GM19035 (cell line): ENCODE measurements around the gene TACR2.

Experiments used
- ATAC-seq: cut with Tn5 transposase; IDR thresholded peaks from one replicate; pipeline ENCODE4 v1.9.1; 2021; ENCODE audit not compliant: unreplicated experiment

Gene TACR2

DNA sequence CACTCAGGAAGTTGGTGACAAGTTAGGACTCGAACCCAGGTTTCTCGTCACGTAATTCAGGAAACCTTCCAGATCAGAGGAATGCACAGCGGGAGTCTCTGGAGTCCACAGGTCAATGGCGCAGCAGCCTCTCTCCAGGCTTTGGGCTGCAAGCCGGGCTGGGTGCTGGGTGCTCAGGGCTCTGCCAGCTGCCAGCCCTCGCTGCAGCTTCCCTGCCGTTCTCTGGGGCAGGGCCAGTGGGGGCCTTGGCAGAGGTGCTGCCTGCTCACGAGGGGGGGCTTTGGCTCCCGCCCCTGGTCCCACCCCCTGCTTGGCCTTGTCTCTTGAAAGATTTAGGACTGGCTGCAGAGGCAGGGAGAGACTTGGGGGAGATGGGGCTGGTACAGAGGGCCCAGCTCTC, at the start of gene TACR2:
Gene TACR2 (minus strand): TSS at position 224 of the 400 bp plus-strand sequence. CDS start 595 bp downstream, outside the sequence.
- no peak for ATAC-seq

DNA sequence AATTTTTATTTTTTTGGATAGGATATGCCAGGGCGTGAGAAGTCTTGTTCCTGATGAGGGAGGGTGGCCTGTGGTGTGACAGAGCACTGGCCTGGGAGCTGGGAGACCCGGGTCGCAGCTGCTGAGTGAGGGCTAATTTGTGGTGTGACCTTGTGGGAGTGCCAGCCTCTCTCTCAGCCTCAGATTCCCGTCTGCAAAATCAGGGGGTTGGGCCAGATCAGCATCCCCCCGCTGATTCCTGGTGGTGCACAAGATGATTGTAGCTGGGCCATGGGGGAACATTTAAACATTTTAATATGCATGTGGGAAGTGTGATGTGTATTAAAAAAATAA, 49.4 kb upstream of the TACR2 start:
- no peak for ATAC-seq

DNA sequence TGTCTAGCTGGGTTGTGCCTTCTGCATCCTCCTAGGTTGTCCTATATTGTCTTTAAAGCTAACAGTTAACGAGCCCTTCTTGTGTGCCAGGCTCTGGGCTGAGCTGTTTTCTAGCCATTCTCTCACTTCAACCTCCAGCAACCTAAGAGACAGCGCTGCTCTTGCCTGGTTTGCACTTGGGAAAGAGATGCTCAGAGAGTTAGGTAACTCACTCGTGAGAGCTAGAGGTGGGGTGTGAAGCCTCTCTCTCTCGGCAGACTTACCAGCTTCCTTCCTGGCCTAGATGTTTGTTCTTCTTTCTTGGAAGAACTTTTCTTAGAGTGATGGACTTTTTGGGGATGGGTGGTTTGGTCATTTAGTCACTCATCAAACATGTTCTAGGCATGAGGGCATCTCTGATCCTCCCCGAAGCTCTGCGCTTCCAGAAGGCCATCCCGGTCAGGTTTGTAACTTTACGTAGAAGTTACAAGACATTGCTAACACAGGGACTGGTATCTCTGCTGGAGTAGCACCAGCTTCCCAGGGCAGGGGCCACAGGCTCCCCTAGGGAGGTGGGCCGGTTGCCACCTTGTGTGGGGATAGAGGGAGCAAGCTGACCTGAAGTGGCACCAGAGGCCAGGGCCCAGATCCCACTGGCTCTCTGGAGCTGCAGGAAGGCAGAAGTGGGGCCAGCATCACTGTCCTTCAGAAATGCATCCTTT, 48.9 kb upstream of the TACR2 start:
- no peak for ATAC-seq

DNA sequence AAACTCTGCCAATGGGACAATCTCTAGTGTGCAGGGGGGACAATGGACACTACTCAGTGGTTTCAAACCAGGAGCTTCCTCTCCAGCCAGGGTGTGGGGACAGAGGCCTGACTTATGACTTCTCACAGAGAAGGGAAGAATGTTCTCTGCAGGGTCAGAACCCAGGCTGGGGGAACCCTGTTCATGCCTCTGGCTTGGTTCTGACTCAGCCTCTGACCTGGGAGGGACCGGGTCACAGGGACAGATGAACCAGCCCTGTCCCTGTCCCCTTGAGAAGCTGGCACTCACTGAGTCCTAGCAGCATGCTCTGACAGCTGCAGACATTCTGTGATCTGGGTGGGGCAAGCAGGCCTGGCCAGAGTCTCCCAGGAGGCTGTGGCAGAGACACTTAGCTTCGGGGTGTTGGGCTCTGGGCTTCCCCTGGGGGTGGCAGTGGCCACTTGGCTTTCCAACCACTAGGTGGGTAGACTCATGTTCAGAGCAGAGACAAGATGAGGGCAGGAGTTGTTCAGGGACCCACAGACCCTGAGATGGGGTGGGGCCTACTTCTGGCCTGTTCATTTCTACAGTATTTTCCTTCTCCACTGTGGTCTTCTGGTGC, 48.2 kb upstream of the TACR2 start:
- ATAC-seq: no peak

DNA sequence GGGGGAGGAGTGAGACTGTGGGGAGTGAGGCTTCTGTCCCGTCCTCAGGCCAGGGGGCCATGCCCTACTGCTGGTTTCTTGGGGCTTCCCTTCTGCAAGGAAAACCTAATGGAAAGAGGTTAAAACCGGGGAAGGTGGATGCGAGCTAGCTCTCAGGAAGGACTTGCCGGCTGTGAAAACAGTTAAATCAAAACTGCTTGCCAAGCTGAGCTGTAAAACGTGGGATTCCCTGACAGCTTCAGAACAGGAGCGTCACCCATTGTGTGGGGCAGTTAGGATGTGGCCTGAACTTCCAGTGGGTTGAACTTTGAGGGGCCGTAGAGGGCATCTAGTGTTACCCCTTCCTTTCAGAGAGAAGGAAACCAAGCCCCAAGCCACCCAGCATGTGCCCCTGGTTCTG, 47.7 kb upstream of the TACR2 start:
- ATAC-seq: no peak

DNA sequence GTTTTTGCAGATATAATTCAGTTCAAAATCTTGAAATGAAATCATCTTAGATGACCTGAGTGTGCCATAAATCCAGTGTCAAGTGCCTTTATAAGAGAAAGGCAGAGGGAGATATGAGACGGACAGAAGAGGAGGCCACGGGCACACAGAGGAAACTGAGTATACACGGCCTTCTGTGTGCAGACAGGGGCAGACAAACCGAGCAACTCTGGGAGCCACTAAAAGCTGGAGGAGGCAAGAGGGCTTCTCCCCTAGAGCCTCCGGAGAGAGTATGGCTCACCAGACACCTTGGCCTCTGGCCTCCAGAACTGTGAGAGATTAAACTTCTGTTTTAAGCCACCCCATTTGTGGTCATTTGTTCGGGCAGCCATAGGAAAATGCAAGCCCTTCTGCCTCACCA, 47.2 kb upstream of the TACR2 start:
- no peak for ATAC-seq

DNA sequence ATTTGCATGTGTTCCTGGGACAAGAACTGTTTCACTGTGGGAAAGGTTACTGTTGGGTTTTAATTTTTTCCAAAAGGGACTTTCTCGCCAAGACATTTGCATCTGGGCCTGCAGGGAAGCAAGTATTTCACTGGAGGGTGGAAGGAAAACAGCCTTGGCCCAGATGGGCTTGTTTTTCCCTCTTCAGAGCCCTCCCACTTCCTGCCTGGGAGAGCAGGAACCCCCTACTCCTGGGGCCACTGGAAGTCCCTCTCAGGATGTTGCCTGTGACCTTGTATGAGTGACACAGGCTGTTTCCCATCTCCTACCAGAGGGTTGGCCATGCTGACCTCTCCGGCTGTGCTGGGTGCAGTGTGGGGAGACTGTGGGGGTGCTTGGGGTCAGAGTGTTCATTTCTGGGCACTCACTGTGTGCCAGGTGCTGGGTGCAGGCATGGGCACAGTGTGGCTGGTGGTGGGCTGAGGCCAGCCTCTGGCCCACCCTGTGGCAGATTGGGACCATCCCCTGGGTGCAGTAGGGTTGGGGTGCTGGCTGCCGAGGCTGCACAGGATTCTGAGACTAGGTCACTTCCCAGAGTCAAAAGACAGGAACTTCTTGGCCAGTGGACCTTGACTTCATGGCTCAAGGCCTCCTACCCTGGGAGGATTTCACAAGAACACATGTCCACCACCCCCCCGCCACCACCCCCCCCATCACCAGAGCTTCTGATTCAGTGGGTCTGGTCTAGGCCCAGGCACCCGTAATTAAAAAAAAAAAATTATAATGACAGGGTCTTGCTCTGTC, 44.7 kb upstream of the TACR2 start:
- ATAC-seq: no peak

DNA sequence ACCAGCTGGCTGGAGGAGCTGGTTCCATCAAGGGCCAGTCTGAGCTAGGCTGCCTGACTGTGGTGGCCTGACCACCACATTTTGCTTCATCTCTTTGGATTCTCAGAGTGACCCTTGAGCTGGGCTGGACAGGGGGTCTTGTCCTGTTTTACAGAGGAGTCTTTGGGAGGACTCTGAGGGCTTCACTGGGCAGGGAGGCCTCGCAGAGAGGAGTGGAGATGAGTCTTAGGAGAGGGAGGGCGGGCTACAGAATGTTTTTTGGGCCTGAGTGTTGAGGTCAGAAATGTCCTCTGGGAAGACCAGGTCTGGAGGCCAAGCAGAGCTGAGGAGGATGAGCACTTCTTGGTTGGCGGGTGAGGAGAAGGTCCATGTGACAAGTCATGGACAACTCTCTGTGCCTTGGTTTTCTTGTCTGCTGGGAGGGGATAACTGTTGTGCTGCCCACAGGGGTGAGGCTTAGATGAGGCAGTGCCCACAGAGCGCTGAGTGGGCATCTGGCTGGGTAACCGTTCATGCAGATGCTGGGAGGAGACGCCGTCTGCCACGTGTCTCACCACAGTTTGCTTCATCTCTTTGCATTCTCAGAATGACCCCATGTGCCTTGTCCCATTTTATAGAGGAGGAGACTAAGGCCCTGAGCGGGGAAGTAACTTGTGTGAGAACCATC, 44.0 kb upstream of the TACR2 start:
- no peak for ATAC-seq

DNA sequence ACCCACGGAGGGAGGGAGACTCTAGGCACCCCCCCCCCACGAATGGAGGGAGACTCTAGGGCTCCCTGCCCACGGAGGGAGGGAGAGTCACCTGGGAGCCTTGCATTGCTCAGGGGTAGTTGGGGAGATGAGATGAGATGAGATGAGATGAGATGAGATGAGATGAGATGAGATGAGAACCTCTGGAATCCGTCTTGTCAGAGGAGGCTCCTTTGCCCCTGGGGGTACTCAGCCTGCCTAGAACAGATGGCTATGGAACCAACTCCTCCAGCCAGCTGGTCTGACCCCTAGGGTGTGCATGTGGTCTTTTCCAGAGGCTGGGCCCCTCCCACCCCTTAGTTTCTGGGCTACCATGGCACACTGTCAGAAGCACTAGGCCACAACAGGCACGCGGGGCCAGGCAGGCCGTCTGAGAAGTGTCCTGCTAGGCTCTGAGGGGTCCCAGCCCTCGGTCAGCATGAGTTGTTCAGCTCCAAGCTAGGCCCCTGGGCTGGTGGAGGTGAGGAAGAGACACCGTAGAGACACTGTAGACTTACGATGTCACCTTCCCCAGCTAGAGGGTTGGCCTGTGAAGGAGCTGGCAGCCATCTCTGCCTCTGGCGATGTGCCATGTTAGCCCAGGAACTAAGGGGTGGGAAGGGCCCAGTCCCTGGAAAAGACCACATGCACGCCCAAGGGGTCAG, 43.3 kb upstream of the TACR2 start:
- ATAC-seq: no peak

DNA sequence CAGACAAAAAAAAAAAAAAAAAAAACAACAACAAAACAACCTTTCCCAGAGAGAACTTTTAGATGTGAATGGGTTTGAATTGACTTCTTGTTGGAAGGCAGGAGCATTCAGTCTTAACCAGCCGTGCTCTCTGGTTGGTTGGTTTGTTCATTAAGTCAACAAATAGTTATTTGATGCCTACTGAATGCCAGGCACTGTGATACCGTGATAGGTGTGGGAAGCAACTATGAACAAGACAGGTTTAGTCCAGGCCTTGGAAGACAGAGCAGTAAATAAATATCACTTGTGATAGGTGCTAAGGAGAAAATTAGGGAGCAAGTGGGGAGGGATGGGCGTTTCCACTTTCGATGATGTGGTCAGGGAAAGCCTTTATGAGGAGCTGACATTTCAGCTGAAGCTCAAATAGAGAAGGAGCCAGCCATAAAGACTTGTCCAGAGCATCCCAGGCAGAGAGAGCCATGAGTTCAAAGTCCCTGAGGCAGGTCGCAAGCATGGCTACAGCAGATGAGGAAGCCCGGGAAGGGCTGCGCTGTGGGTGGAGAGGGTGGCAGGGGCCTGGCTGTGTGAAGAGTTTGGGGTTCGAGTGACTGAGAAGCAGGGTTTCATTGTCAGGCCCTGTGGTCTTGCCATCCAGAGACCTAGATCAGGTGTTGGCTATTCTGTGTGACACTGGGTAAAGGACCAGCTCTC, 42.5 kb upstream of the TACR2 start:
- ATAC-seq: no peak

DNA sequence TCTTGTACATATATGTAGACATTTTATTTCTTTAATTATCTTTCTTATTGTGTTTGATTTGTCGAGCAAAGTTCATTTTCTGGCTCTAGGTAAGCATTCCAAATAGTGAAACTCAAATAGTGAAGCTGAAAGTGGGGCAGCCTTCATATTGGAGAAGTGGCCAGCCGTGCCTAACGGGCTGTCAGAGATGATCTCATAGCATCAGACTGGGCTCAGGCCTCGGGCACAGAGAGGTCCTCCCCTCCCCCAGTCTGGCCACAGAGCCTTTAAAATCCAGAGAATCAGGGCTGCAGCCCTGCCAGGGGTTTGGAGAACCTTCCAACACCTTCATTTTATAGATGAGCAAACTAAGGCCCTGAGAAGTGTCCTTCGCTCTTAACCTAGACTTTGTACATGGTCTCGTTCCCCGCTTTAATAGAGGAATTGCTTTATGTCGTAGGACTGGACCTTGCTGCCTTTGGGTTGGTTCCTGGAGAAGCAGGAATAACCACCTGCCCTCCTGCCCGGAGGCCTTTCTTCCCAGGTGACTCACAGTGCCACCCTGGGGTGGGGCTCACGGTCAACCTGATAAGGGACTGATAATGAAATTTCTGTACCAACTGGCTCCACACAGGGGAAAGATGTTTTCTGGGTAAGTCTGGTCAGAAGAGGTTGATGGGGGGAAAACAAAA, 41.8 kb upstream of the TACR2 start:
- ATAC-seq: no peak

DNA sequence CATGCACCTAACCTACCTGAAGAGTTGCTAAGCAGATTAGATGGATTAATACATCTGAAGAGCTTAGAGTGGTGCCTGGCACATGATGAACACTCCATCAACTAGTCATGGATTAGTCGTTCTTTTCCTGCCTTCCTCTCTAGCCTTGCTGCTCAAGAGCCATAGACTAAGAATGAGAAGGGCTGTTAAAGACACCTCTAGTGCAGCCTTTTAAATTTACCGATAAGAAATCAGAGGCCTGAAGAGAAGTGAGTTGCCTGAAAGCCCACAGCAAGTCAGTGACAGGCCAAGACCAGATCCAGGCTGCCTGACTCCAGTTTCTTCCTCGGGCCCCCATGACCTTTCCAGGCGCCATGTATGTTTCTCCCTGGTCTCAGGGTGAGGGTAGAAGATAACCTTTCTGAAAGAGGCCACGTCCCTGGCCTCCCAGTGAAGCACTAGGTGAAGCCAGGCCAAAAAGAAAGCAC, 41.1 kb upstream of the TACR2 start:
- no peak for ATAC-seq

DNA sequence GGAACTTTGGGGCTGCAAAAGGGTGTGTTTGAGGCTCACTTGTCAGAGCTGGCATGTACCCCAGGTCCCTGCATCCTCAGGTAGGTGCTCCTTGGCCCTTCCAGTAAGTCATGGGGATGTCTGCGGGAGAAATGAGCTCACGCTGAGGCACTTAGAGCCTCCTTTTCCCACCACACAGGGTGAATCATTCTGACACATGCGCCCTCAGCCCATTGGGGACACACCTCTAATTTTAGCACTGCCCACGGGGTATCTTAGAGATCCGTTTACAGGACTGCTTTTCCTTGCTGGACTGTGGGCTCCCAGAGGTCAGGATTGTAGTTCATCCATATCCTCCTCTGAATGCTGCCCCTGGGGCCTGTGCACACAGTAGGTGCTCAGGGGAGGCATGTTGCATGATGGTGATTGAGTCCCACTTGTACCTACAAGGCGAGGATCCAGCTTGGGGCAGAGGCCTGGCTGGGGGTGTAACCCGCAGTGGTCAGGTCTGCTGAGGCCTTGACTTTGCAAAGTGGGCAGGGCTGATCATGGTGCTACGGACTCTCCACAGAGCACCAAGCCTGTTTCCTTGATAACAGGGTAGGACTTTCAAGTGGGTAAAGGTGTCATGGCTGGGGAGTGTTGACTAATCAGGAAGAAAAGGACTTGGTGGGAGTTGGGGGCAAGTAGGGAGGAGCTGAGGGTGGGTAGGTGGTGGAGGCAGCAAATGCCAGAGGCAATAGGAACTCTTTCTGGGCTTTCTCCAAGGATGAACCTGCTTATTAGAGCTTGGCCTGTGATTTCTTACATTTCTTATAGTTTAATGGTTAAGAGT, 40.4 kb upstream of the TACR2 start:
- ATAC-seq: no peak

DNA sequence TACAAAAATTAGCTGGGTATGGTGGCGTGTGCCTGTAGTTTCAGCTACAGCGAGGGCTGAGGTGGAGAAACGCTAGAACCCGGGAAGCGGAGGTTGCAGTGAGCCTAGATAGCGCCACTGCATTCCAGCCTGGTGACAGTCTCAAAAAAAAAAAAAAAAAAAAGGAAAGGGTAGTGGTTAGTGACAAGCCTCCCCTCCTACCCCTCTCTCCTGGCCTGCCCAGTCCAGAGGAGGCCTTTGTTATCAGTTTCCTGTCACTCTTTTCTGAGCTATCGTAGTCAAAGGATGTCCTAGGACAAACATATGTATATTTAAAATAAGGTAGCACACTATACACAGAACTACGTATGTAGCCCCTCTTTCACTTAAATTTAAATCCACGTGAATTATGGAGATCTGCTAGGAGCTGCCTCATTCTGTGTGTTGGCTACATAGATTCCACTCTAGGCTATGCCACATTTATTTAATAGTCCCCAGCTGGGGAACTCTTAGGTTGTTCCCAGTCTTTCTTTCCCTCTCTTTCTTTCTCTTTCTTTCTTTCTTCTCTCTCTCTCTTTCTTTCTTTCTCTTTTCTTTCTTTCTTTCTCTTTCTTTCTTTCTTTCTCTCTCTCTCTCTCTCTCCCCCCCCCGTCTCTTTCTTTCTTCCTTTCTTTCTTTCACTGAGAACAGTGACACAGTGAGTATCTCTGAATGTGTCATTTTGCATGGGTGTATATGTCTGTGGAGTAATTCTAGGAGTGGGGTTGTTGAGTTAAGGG, 38.5 kb upstream of the TACR2 start:
- no peak for ATAC-seq

DNA sequence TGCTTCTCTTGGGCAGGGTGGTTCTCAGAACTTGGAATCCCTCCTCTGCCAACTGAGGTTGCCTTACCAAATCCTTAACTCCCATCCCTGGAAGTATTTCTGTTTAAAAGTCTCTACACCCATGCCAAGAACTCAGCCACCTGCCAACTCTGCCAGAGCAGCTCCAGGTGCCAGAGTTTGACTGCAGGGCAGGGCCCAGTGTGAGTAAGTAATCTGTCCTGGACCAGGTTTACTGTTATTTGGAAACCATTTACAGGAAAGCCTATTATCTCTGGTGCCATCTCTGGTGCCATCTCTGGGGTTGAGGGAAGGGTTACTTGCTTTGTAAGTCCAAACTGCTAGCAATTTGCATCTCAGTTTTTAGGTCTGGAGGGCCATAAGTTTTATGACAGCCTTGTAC, 37.1 kb upstream of the TACR2 start:
- no peak for ATAC-seq

DNA sequence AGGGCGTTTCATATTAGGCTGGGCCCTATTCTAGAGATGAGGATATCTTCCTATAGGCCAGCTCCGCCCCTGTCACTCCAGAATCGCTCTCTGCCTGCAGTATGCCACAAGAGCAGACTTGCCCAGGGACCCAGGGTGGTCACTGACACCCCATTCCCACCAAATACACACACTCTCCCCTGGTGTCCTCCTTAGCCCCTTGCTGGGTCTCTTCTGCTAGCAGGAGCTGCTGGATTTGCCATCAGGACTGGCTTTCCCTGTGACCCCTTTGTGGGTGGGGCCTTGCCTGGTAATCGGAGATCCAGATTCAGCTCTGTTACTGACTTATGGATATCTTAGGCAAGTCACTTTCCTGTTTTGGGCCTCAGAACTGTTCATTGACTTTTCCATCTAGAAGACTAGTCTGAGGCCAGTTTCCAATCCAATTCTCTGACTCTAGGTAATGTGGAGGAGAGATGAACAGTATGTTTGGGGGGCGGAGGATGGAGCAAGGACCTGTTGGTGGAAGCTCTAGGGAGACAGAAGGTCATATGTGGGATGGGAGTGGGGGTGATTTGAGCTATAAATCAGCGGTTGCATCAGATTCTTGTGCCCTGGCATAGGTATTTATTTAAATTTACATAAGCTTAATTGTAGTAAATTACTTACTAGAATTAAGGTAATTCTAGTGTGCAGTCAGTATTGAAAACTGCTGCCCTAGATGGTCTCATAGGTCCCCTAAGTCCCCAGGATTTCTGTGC, 36.1 kb upstream of the TACR2 start:
- no peak for ATAC-seq

DNA sequence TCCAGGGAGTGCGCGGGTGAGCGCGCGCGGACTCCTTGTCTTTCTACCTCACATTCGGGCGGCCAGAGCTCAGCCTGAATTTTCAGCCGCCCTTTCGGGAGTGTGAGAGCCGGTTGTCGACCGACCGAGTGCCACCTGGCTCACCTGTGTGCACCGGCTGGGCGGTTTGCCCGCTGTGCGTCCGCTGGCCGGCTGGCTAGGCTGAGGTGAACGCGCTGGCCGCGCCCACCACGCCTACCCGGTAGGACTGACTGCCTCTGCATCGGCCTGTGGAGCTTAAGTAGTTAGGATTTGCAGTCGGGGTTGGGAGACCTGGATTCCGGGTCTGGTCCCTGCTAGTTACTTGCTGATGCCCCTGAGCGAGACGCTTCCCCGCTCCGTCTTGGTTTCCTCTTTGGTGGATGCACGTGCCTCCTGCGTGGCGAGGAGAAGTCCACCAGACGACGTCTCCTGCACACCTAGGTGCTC, 35.1 kb upstream of the TACR2 start:
- ATAC-seq: peak; percentile 11
